Gastroesophageal sphincter (tissue), 4 donors: ENCODE results near the gene PCARE. TPM values are rescaled to one million over a fixed set of nuclear protein-coding genes. Genes with fewer than 3 reads are reported as not detected.
"Not testable (repeated sequence)": the region's sequence is repeated elsewhere in the genome, so short reads cannot be mapped to it uniquely, and the experiment has no call there.

Experiments
- ATAC-seq: fragments of 150-250 bp; one replicate; pipeline ENCODE4 v1.9.1; 2016; ENCODE audit warnings: mild to moderate bottlenecking, moderate library complexity
- H3K27ac ChIP-seq, 4 donors: fragments of 200-600 bp; sonication (generic) in 3 of 4; 1 replicate in 3 of 4; 2 replicates in 1 of 4; pipeline ENCODE4 v1.5.1; 2016 to 2019
- H3K27me3 ChIP-seq: fragments of 200-600 bp; sonication (generic); one replicate; pipeline ENCODE4 v1.5.1; 2019
- H3K36me3 ChIP-seq, 2 donors: fragments of 200-600 bp; sonication (generic); one replicate each; pipeline ENCODE4 v1.5.1; 2019; ENCODE audit warnings: control low read depth in 1 of 2
- H3K4me1 ChIP-seq, 3 donors: fragments of 200-600 bp; sonication (generic); 1 replicate in 2 of 3; 2 replicates in 1 of 3; pipeline ENCODE4 v1.5.1; 2016 to 2019; ENCODE audit warnings: control low read depth in 2 of 3
- H3K4me3 ChIP-seq, 2 donors: fragments of 200-600 bp; sonication (generic); one replicate each; pipeline ENCODE4 v1.5.1; 2019; ENCODE audit warnings: mild to moderate bottlenecking in 1 of 2, moderate library complexity in 1 of 2
- H3K9me3 ChIP-seq, 3 donors: fragments of 200-600 bp; sonication (generic); one replicate each; pipeline ENCODE4 v1.5.1; 2017 to 2019; ENCODE audit warnings: control low read depth in 2 of 3
- CTCF ChIP-seq, 4 experiments: fragments of 200-600 bp in 2 of 4; fragments of 450-650 bp in 2 of 4; sonication (generic) in 1 of 4; IDR thresholded peaks; one replicate each; pipeline ENCODE4 v1.5.1; 2017 to 2019; ENCODE audit warnings: antibody characterized with exemption in 4 of 4, mild to moderate bottlenecking in 2 of 4, moderate library complexity in 2 of 4
- EP300 ChIP-seq: sonication (generic); formaldehyde crosslinking; IDR thresholded peaks from one replicate; pipeline ENCODE4 v1.6.1; 2017; ENCODE audit warnings: antibody characterized with exemption, mild to moderate bottlenecking
- POLR2A ChIP-seq, 2 donors: fragments of 450-650 bp; IDR thresholded peaks; one replicate each; pipeline ENCODE4 v1.6.1; 2017; ENCODE audit warnings: antibody characterized with exemption in 2 of 2, mild to moderate bottlenecking in 2 of 2, moderate library complexity in 1 of 2
- POLR2AphosphoS5 ChIP-seq: sonication (generic); formaldehyde crosslinking; IDR thresholded peaks from one replicate; pipeline ENCODE4 v1.6.1; 2017; ENCODE audit warnings: antibody characterized with exemption
- WGBS, 2 donors: methylation state at CpG; one replicate each; pipeline ENCODE4 v1.1.5; 2018; ENCODE audit warnings: low coverage in 1 of 2; 5-methylcytosine and 5-hydroxymethylcytosine counted together
- total RNA-seq, 4 donors: library from RNA; depleted of rRNA; stranded (reverse); fragments of >200 nt; gene quantifications; one replicate each; pipeline ENCODE4 v1.1.0, GENCODE V29; 2016

The PCARE gene
- total RNA-seq, 4 donors from 2014 or later, result under 0.01 TPM; not detected in 3

DNA sequence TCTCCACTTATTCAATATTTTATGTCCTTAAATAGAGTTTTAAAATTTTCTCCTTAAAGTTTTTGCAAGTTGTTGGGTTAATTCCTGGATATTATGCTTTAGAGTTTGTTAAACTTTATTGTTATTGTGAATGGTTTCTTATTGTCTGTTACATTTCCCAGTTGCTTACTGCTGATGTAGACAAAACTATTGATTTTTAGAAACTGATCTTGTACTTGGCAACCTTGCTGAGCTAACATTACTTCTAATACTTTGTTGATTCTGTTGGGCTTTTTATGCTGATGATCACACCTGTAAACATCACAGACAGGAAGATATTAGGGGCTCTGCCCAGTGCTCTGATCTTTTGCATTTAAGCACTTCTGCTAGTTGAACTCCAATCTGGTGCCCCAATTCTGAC lies 38.1 kb upstream of the PCARE start:
- H3K27ac ChIP-seq, result no peak overlapping the region

GRCh38 chr2:29110916-29111535 lies 36.7 kb upstream of the PCARE start:
- ATAC-seq, result no peak
- no peaks in the 10 kb centered on the region for H3K27me3 ChIP-seq
- H3K9me3 ChIP-seq, result no peaks in the 10 kb centered on the region
- WGBS, 2 donors, result 71 to 75% methylated on average over 3 to 4 of the region's 4 CpGs
- no peak overlapping the region for H3K4me3 ChIP-seq
- TF ChIP-seq EP300 (no peak), CTCF (IDR thresholded peaks at IDR 0.05) (no peak), POLR2AphosphoS5 (no peak), POLR2A (IDR thresholded peaks at IDR 0.05) (no peak)
- H3K27ac ChIP-seq, result no peak overlapping the region
- H3K36me3 ChIP-seq, result no peaks in the 10 kb centered on the region
- H3K4me1 ChIP-seq, result peaks cover 0 to 12% (median 3%) of the 10 kb centered on the region in 3 donors

More for the DNA sequence above, 38.1 kb upstream of the PCARE start:
- TF ChIP-seq POLR2AphosphoS5 (no peak), EP300 (no peak), POLR2A (IDR thresholded peaks at IDR 0.05) (no peak), CTCF (IDR thresholded peaks at IDR 0.05) (no peak)
- H3K36me3 ChIP-seq, result no peaks in the 10 kb centered on the region
- peaks cover 0 to 20% (median 3%) of the 10 kb centered on the region in 3 donors for H3K4me1 ChIP-seq
- no peak for ATAC-seq
- H3K27me3 ChIP-seq, result no peaks in the 10 kb centered on the region
- no peaks in the 10 kb centered on the region for H3K9me3 ChIP-seq
- no peak overlapping the region for H3K4me3 ChIP-seq

DNA sequence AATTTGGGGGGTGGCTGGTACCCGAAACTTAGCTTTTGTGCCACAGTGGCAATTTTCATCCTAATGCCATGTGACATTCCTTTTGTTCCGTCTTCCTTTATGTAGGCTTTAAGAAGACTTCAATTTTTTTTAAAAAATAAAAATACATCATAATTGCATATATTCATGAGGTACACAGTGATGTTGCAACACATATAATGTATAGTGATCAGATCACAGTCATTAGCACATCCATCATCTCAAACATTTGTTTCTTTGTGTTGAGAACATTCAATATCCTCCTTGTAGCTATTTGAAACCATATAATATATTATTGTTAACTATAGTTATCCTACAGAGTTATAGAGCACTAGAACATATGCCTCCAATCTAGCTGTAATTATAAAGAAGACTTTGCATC lies 34.9 kb upstream of the PCARE start:
- Histone ChIP-seq H3K4me1 (peaks cover 0 to 3% (median 3%) of the 10 kb centered on the region in 3 donors), H3K9me3 (no peaks in the 10 kb centered on the region), H3K27ac (no peak overlapping the region), H3K36me3 (no peaks in the 10 kb centered on the region), H3K4me3 (no peak overlapping the region), H3K27me3 (no peaks in the 10 kb centered on the region)
- TF ChIP-seq EP300 (no peak), POLR2AphosphoS5 (no peak), POLR2A (IDR thresholded peaks at IDR 0.05) (no peak), CTCF (IDR thresholded peaks at IDR 0.05) (no peak)
- ATAC-seq, result no peak
- 79 to 80% methylated on average over 1 to 2 of the region's 2 CpGs for WGBS, 2 donors

- no peaks in the 10 kb centered on the region for H3K4me1 ChIP-seq
- no peak overlapping the region for H3K27ac ChIP-seq
- H3K36me3 ChIP-seq, result no peaks in the 10 kb centered on the region
- no peak overlapping the region for H3K4me3 ChIP-seq
- WGBS, 2 donors, result 78 to 91% methylated on average over 7 to 8 of the region's 8 CpGs
- H3K27me3 ChIP-seq, result no peaks in the 10 kb centered on the region
- TF ChIP-seq CTCF (IDR thresholded peaks at IDR 0.05) (no peak), EP300 (no peak), POLR2A (IDR thresholded peaks at IDR 0.05) (no peak), POLR2AphosphoS5 (no peak)
- no peaks in the 10 kb centered on the region for H3K9me3 ChIP-seq
- ATAC-seq, result no peak
Observed at GRCh38 chr2:29108225-29108624, 33.9 kb upstream of the PCARE start.

DNA sequence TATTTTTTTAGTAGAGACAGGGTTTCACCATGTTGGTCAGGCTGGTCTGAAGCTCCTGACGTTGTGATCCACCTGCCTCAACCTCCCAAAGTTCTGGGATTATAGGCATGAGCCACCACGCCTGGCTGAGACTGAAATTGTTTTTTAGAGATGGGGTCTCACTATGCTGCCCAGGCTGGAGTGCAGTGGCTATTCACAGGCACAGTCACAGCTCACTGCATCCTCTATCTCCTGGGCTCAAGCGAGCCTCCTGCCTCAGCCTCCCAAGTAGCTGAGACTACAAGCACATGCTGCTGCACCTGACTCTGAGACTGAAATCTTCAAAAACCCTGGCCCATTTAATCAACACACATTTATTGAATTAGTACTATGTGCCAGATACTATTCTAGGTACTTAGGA lies 33.2 kb upstream of the PCARE start:
- not testable (repeated sequence) for H3K9me3 ChIP-seq, H3K4me3 ChIP-seq, ATAC-seq, H3K27me3 ChIP-seq, H3K4me1 ChIP-seq, H3K27ac ChIP-seq, H3K36me3 ChIP-seq
- 83 to 86% methylated on average over 1 of the region's 3 CpGs for WGBS, 2 donors
